ENCODE data around the gene SNED1. TPM values are rescaled to one million over a fixed set of nuclear protein-coding genes. Genes with fewer than 3 reads are reported as not detected.

The SNED1 gene
- total RNA-seq, 1 experiment from 2014 or later: 22.0 TPM

- DNase-seq (ENCODE audit: unreplicated experiment): peak; percentile 90
- H3K27me3 Mint-ChIP-seq (ENCODE audit: insufficient read depth, unreplicated experiment): no peaks in the 10 kb centered on the region
- H3K4me1 Mint-ChIP-seq (ENCODE audit: insufficient read depth, unreplicated experiment): peaks cover 24% of the 10 kb centered on the region
- TF ChIP-seq CTCF (IDR thresholded peaks at IDR 0.05; ENCODE audit: unreplicated experiment): no peak
- H3K36me3 Mint-ChIP-seq (ENCODE audit: insufficient read depth, unreplicated experiment): peaks cover 6% of the 10 kb centered on the region
- peak overlapping the region; percentile 54 for H3K27ac Mint-ChIP-seq (ENCODE audit: low read depth, unreplicated experiment)
- H3K9me3 Mint-ChIP-seq (ENCODE audit: unreplicated experiment): no peaks in the 10 kb centered on the region
- H3K4me3 Mint-ChIP-seq (ENCODE audit: unreplicated experiment): no peak overlapping the region
- no TSS peak for BruUV-seq (replicated peaks)
- ChIA-PET CTCF (interaction anchor here (1.9 kb wide), 1 partner anchor 135 kb away, joined by 10 read pairs; no protein-coding TSS in a partner anchor), POLR2A (interaction anchor here (1.1 kb wide), 1 partner anchor 12 kb away, joined by 8 read pairs; the partner anchor contains the start of gene SNED1)
- intact Hi-C loops (cut with micrococcal nuclease): no loop called here
These were observed 11.5 kb upstream of the SNED1 start for GRCh38 chr2:240986787-240987411.

- no peaks in the 10 kb centered on the region for H3K9me3 Mint-ChIP-seq (ENCODE audit: unreplicated experiment)
- H3K27me3 Mint-ChIP-seq (ENCODE audit: insufficient read depth, unreplicated experiment): no peaks in the 10 kb centered on the region
- POLR2A ChIA-PET: interaction anchor here (1.1 kb wide), 1 partner anchor 11 kb away, joined by 8 read pairs; the partner anchor contains the start of gene SNED1
- peak overlapping the region; percentile 54 for H3K27ac Mint-ChIP-seq (ENCODE audit: low read depth, unreplicated experiment)
- CTCF ChIA-PET: interaction anchor here (0.5 to 1.9 kb wide), 2 partner anchors 69 to 136 kb away, joined by 3 to 10 read pairs; no protein-coding TSS in a partner anchor
- peak overlapping the region; percentile 23 for H3K4me3 Mint-ChIP-seq (ENCODE audit: unreplicated experiment)
- peaks cover 31% of the 10 kb centered on the region for H3K4me1 Mint-ChIP-seq (ENCODE audit: insufficient read depth, unreplicated experiment)
- H3K36me3 Mint-ChIP-seq (ENCODE audit: insufficient read depth, unreplicated experiment): peaks cover 5% of the 10 kb centered on the region
- no TSS peak for BruUV-seq (replicated peaks)
- intact Hi-C loops (cut with micrococcal nuclease): no loop called here
- DNase-seq (ENCODE audit: unreplicated experiment): no peak
- TF ChIP-seq CTCF (IDR thresholded peaks at IDR 0.05; ENCODE audit: unreplicated experiment): no peak
These were observed 10.8 kb upstream of the SNED1 start for GRCh38 chr2:240987588-240987987.

GRCh38 chr2:240988146-240988545 lies 10.3 kb upstream of the SNED1 start:
- H3K9me3 Mint-ChIP-seq (ENCODE audit: unreplicated experiment): no peaks in the 10 kb centered on the region
- no peak overlapping the region for H3K4me3 Mint-ChIP-seq (ENCODE audit: unreplicated experiment)
- intact Hi-C loops (cut with micrococcal nuclease): no loop called here
- ChIA-PET POLR2A (interaction anchor here (1.1 kb wide), 1 partner anchor 10 kb away, joined by 8 read pairs; the partner anchor contains the start of gene SNED1), CTCF (interaction anchor here (0.5 to 1.9 kb wide), 2 partner anchors 68 to 137 kb away, joined by 3 to 10 read pairs; no protein-coding TSS in a partner anchor)
- H3K27me3 Mint-ChIP-seq (ENCODE audit: insufficient read depth, unreplicated experiment): no peaks in the 10 kb centered on the region
- no peaks in the 10 kb centered on the region for H3K36me3 Mint-ChIP-seq (ENCODE audit: insufficient read depth, unreplicated experiment)
- H3K27ac Mint-ChIP-seq (ENCODE audit: low read depth, unreplicated experiment): peak overlapping the region; percentile 54
- no peak for DNase-seq (ENCODE audit: unreplicated experiment)
- BruUV-seq (replicated peaks): no TSS peak
- peaks cover 31% of the 10 kb centered on the region for H3K4me1 Mint-ChIP-seq (ENCODE audit: insufficient read depth, unreplicated experiment)
- no peak for TF ChIP-seq CTCF (IDR thresholded peaks at IDR 0.05; ENCODE audit: unreplicated experiment)

- Mint-ChIP-seq H3K4me1 (ENCODE audit: insufficient read depth, unreplicated experiment) (peaks cover 31% of the 10 kb centered on the region), H3K36me3 (ENCODE audit: insufficient read depth, unreplicated experiment) (no peaks in the 10 kb centered on the region), H3K27me3 (ENCODE audit: insufficient read depth, unreplicated experiment) (no peaks in the 10 kb centered on the region), H3K27ac (ENCODE audit: low read depth, unreplicated experiment) (no peak overlapping the region), H3K4me3 (ENCODE audit: unreplicated experiment) (no peak overlapping the region), H3K9me3 (ENCODE audit: unreplicated experiment) (no peaks in the 10 kb centered on the region)
- TF ChIP-seq CTCF (IDR thresholded peaks at IDR 0.05; ENCODE audit: unreplicated experiment): no peak
- no peak for DNase-seq (ENCODE audit: unreplicated experiment)
- ChIA-PET POLR2A (no interaction called here), CTCF (interaction anchor here (0.6 to 1.9 kb wide), 2 partner anchors 42 to 137 kb away, joined by 3 to 10 read pairs; no protein-coding TSS in a partner anchor)
- intact Hi-C loops (cut with micrococcal nuclease): no loop called here
- no TSS peak for BruUV-seq (replicated peaks)
These were observed 9.7 kb upstream of the SNED1 start for GRCh38 chr2:240988571-240989271.

All from MCF 10A (cell line).